GM19043 (cell line): ENCODE data around the gene C14orf93.

Source experiments
- ATAC-seq: cut with Tn5 transposase; IDR thresholded peaks from one replicate; pipeline ENCODE4 v1.9.1; 2021; ENCODE audit warnings: low read depth; ENCODE audit not compliant: unreplicated experiment

The C14orf93 gene

GRCh38 chr14:23045419-23046357 lies 35.7 kb upstream of the C14orf93 start:
- ATAC-seq = no peak

GRCh38 chr14:23044840-23045239 lies 34.9 kb upstream of the C14orf93 start:
- ATAC-seq = no peak

GRCh38 chr14:23043754-23044153 lies 33.8 kb upstream of the C14orf93 start:
- no peak for ATAC-seq

GRCh38 chr14:23043145-23043544 lies 33.2 kb upstream of the C14orf93 start:
- no peak for ATAC-seq

- no peak for ATAC-seq
Observed at GRCh38 chr14:23042162-23042965, 32.4 kb upstream of the C14orf93 start, which contains the start of gene PSMB11. Gene PSMB11, plus strand, starts transcription at chr14:23042212. Its CDS starts 14 bp downstream, at chr14:23042226.

- no peak for ATAC-seq
Observed at GRCh38 chr14:23041729-23042128, 31.8 kb upstream of the C14orf93 start.

- ATAC-seq = no peak
Observed at GRCh38 chr14:23040100-23040499, 30.2 kb upstream of the C14orf93 start.

GRCh38 chr14:23035303-23036144 lies 25.6 kb upstream of the C14orf93 start:
- no peak for ATAC-seq

- peak; percentile 93 for ATAC-seq
Observed at GRCh38 chr14:23034498-23035302, 24.8 kb upstream of the C14orf93 start, which contains the start of gene PSMB5. Gene PSMB5, minus strand, starts transcription at chr14:23034900. Its CDS starts 19 bp downstream, at chr14:23034881.

- ATAC-seq = no peak
Observed at GRCh38 chr14:23033801-23034497, 24.0 kb upstream of the C14orf93 start.

GRCh38 chr14:23033251-23033727 lies 23.3 kb upstream of the C14orf93 start:
- no peak for ATAC-seq

- no peak for ATAC-seq
Observed at GRCh38 chr14:23030936-23031335, 21.0 kb upstream of the C14orf93 start.

GRCh38 chr14:23028799-23029198 lies 18.9 kb upstream of the C14orf93 start:
- ATAC-seq = no peak

- ATAC-seq = no peak
Observed at GRCh38 chr14:23025151-23025814, 15.3 kb upstream of the C14orf93 start.

- no peak for ATAC-seq
Observed at GRCh38 chr14:23024612-23025075, 14.7 kb upstream of the C14orf93 start.

GRCh38 chr14:23023795-23024152 lies 13.8 kb upstream of the C14orf93 start:
- no peak for ATAC-seq

- no peak for ATAC-seq
Observed at GRCh38 chr14:23023022-23023794, 13.3 kb upstream of the C14orf93 start.
